Measurements from ENCODE around the gene PPOX.

PPOX gene

DNA sequence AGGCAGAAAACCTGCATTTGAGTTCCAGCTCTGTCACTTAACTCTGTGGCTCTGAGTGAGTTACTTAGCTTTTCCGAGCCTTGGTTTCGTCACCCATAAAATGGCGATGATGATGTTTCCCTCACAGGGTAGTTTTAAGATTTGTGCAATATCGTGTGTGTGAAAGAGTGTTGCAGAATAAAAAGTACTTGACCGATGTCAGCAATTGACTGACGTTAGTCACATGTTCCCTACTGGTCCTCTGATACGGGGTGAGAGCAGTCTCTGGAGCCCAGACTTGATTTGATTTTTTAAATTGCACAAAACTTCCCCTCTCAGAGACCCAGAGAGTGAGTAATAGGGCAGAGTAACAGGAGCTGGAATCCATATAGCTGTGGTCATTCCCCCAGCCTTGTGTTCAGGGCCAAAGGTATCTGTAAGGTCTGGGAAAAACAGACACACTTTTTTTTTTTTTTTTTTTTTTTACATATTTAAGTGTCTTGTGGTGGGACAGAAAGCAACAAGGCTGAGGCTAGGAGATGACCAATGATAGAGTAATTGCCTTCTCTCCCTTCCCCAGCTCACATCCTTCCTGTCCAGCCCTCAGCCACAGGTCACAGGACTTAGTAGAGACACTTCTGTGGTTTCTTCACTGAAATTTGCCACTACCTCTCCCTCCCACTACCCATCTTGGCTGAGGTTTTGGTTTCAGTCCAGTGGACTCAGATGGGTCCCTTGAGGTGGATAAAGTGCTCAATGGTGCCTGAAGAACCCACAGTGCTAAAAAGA is 50.9 kb downstream of the PPOX start:
- peak; percentile 50 for DNase-seq (ENCODE audit: low read depth)
- peak overlapping the region; percentile 42 for H3K4me3 ChIP-seq (ENCODE audit: low read length)

DNA sequence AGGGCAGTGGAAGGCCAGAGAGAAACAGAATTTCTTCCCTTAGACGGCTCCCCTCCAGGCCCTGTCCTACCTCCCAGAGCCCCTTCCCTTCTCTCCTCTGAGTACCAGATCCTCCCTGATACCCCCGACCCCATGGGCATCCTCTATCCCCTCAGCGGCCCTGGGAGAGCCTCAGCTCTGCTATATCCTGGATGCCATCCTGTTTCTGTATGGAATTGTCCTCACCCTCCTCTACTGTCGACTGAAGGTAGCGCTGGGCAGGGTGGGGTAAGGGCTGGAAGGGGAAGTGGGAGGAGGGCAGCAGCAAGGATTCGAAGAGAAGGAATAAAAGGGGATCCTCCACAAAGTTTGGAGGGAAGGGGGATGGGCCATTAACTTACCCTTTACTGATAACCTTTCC is 51.6 kb downstream of the PPOX start:
- no peaks in the 10 kb centered on the region for H3K9me3 ChIP-seq (ENCODE audit: control insufficient read depth, low read length)
- H3K4me1 ChIP-seq (ENCODE audit: control insufficient read depth, insufficient read depth, low read length), result peaks cover 44% of the 10 kb centered on the region
- H3K9ac ChIP-seq (ENCODE audit: low read length), result peak overlapping the region; percentile 88
- no peaks in the 10 kb centered on the region for H3K27me3 ChIP-seq (replicated peaks; ENCODE audit: control insufficient read depth, insufficient read depth, low read length)
- no peak overlapping the region for H3K4me3 ChIP-seq (ENCODE audit: low read length)
- no peak for DNase-seq (ENCODE audit: low read depth)
- peaks cover 24% of the 10 kb centered on the region for H3K36me3 ChIP-seq (ENCODE audit: control insufficient read depth, insufficient read depth, low read length, severe bottlenecking)

More for the DNA sequence above, 50.9 kb downstream of the PPOX start:
- Histone ChIP-seq H3K4me1 (ENCODE audit: control insufficient read depth, insufficient read depth, low read length) (peaks cover 40% of the 10 kb centered on the region), H3K9ac (ENCODE audit: low read length) (peak overlapping the region; percentile 88), H3K36me3 (ENCODE audit: control insufficient read depth, insufficient read depth, low read length, severe bottlenecking) (peaks cover 32% of the 10 kb centered on the region), H3K9me3 (ENCODE audit: control insufficient read depth, low read length) (no peaks in the 10 kb centered on the region), H3K27me3 (replicated peaks; ENCODE audit: control insufficient read depth, insufficient read depth, low read length) (no peaks in the 10 kb centered on the region)

DNA sequence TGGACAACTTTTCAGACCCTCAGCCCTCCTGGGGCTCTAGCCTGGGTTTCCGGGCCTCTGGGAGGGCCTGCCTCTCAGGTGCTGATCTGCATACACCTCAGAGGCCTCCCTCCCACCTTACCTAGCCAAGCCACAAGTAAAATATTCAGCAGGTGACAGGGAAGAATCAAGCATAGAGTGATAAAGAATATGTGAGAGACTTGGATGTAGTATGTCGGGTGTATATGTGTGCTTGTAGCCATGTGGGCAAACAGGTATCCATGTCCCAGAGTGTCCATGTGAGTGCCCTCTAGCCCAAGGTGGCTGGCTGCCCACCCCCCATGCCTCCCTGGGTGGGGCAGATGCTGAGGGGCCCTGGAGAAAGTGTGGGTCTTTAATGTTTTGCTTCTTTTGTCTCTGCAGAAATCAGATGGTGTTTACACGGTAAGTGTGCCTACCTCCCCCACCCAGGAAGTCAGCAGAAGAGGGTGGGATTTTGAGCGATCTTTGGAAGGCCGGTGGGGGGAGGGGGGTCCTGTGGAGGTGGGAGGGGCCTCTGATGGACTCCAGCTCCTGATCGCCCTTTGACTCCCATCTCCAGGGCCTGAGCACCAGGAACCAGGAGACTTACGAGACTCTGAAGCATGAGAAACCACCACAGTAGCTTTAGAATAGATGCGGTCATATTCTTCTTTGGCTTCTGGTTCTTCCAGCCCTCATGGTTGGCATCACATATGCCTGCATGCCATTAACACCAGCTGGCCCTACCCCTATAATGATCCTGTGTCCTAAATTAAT is 52.3 kb downstream of the PPOX start:
- Histone ChIP-seq H3K36me3 (ENCODE audit: control insufficient read depth, insufficient read depth, low read length, severe bottlenecking) (peaks cover 18% of the 10 kb centered on the region), H3K4me3 (ENCODE audit: low read length) (no peak overlapping the region), H3K4me1 (ENCODE audit: control insufficient read depth, insufficient read depth, low read length) (peaks cover 44% of the 10 kb centered on the region), H3K27me3 (replicated peaks; ENCODE audit: control insufficient read depth, insufficient read depth, low read length) (no peaks in the 10 kb centered on the region), H3K9ac (ENCODE audit: low read length) (no peak overlapping the region), H3K9me3 (ENCODE audit: control insufficient read depth, low read length) (no peaks in the 10 kb centered on the region)
- no peak for DNase-seq (ENCODE audit: low read depth)

DNA sequence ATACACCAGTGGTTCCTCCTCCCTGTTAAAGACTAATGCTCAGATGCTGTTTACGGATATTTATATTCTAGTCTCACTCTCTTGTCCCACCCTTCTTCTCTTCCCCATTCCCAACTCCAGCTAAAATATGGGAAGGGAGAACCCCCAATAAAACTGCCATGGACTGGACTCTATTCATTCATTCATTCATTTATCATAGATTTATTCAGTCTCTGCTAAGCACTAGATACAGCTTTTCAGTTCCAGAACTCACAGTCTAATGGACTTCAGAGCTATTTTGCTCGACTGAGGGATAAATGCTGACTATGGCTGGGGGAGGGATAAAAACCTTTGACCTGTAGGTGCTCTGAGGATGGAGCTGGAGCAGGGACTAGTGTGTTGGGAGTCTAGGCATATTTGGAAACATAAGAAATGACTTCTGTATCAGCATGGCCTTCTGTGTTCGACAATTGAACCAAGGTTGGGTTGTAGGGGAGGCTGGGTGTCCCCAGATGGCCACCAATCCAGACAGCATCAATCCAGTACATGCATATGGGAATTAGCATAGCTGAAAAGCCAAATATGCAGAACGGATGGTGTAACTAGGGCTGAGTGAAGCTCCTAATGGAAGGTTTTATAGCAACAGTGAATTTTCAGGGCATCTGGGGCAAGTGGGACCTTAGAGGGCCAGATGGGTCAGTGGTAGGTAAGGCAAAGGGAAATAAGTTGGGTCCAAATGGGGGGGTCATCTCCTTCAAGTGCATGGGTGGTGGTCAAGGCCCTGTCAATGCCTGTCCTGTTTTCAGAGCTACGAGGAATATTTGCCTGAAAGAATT is 53.1 kb downstream of the PPOX start:
- no peak overlapping the region for H3K4me3 ChIP-seq (ENCODE audit: low read length)
- no peak for DNase-seq (ENCODE audit: low read depth)
- no peaks in the 10 kb centered on the region for H3K27me3 ChIP-seq (replicated peaks; ENCODE audit: control insufficient read depth, insufficient read depth, low read length)
- H3K36me3 ChIP-seq (ENCODE audit: control insufficient read depth, insufficient read depth, low read length, severe bottlenecking), result peaks cover 10% of the 10 kb centered on the region
- H3K9ac ChIP-seq (ENCODE audit: low read length), result no peak overlapping the region
- peaks cover 44% of the 10 kb centered on the region for H3K4me1 ChIP-seq (ENCODE audit: control insufficient read depth, insufficient read depth, low read length)
- no peaks in the 10 kb centered on the region for H3K9me3 ChIP-seq (ENCODE audit: control insufficient read depth, low read length)

DNA sequence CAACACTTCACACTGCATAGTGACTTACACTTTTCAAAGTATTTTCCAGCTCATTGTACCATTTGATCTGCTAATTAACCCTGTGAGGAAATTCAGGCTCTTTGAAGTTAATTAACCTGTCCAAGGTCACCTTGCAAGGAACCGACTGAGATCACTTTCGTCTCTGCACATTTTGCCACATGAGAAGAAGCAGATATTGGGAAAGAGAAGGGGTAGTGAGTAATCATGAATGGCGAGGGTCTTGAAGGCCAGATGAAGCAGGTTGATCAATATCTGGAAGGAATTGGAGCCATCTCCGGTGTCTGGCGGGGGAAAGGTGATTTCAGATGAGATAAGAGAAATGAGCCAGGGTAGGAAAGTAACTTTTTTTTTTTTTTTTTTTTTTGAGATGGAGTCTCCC is 53.8 kb downstream of the PPOX start:
- Histone ChIP-seq H3K9me3 (ENCODE audit: control insufficient read depth, low read length) (no peaks in the 10 kb centered on the region), H3K36me3 (ENCODE audit: control insufficient read depth, insufficient read depth, low read length, severe bottlenecking) (peaks cover 5% of the 10 kb centered on the region)
- no peak for DNase-seq (ENCODE audit: low read depth)

More for the DNA sequence above, 53.8 kb downstream of the PPOX start:
- Histone ChIP-seq H3K27me3 (replicated peaks; ENCODE audit: control insufficient read depth, insufficient read depth, low read length) (no peaks in the 10 kb centered on the region), H3K9ac (ENCODE audit: low read length) (no peak overlapping the region), H3K4me3 (ENCODE audit: low read length) (no peak overlapping the region), H3K4me1 (ENCODE audit: control insufficient read depth, insufficient read depth, low read length) (peaks cover 44% of the 10 kb centered on the region)
